Loucy (cell line): ENCODE results near the gene TUBA4A.

ENCODE experiments used
- EZH2phosphoT487 ChIP-seq: fragments of 200-600 bp; IDR thresholded peaks from 2 replicates; pipeline ENCODE4 v1.6.1; 2018; ENCODE audit warnings: antibody characterized with exemption, mild to moderate bottlenecking, moderate library complexity, borderline replicate concordance
- TF ChIP-seq, protein P1 (sequence below): fragments of 200-600 bp; sonication (generic); conservative IDR thresholded peaks from 2 replicates; pipeline ENCODE4 v1.5.1; 2014; ENCODE audit warnings: mild to moderate bottlenecking, antibody characterized with exemption, low read length

DNA sequence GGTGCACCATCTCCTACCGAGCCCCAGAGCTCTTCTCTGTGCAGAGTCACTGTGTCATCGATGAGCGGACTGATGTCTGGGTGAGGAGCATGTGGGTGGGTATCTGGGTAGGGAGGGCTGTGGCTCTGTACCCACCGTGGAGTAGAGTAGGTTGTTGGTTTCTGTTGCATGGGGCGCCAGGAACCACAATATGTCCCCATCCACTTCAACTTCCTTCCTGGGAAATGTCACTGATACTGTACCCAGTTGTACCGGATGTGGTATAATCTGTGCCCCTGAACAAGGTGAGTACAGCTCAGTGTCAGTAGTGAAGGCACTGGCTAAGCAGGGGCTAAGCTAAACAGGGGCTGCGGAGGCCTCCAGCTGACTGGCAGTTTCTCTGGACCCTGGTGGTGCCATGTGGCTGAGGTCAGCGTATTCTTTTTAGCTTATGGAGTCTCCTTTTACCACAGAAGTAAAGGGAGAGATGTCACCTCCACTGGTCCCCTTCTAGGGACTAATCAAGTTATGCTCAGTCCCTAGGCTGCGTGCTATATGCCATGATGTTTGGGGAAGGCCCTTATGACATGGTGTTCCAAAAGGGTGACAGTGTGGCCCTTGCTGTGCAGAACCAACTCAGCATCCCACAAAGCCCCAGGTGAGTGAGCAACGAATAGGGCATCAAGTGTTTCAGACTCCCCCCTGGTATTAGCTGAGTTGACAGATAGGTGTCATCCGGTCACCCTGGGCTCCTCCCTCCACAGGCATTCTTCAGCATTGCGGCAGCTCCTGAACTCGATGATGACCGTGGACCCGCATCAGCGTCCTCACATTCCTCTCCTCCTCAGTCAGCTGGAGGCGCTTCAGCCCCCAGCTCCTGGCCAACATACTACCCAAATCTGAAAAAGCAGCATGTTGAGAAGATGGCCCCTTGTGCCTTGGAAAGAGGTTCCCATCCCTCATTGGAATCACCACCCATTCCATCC is 5.8 kb downstream of the TUBA4A start:
- TF ChIP-seq, protein P1, sequence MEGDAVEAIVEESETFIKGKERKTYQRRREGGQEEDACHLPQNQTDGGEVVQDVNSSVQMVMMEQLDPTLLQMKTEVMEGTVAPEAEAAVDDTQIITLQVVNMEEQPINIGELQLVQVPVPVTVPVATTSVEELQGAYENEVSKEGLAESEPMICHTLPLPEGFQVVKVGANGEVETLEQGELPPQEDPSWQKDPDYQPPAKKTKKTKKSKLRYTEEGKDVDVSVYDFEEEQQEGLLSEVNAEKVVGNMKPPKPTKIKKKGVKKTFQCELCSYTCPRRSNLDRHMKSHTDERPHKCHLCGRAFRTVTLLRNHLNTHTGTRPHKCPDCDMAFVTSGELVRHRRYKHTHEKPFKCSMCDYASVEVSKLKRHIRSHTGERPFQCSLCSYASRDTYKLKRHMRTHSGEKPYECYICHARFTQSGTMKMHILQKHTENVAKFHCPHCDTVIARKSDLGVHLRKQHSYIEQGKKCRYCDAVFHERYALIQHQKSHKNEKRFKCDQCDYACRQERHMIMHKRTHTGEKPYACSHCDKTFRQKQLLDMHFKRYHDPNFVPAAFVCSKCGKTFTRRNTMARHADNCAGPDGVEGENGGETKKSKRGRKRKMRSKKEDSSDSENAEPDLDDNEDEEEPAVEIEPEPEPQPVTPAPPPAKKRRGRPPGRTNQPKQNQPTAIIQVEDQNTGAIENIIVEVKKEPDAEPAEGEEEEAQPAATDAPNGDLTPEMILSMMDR, result peak; percentile 13; the same call in 1 of the 2 replicates
- TF ChIP-seq EZH2phosphoT487, result peak; percentile 91
